LHCN-M2 (cell line): Measurements from ENCODE around the gene GLIS1. TPM values are rescaled to one million over a fixed set of nuclear protein-coding genes. Genes with fewer than 3 reads are reported as not detected.

Source experiments
- DNase-seq: peaks from one replicate; pipeline ENCODE4 v3.0.0-alpha.2; 2012; ENCODE audit warnings: low read depth
- total RNA-seq: library from RNA; depleted of rRNA; stranded (reverse); fragments of >200 nt; gene quantifications from 2 replicates; pipeline ENCODE4 v1.2.3, GENCODE V29; 2014

The GLIS1 gene
- total RNA-seq, 1 experiment from 2014 or later = 3.7 TPM

- no peak for DNase-seq
Observed at GRCh38 chr1:53535226-53535625, 203.7 kb downstream of the GLIS1 start.

GRCh38 chr1:53532912-53533311, 206.1 kb downstream of the GLIS1 start:
- DNase-seq = no peak

- no peak for DNase-seq
Observed at GRCh38 chr1:53532377-53532776, 206.6 kb downstream of the GLIS1 start.

- DNase-seq = no peak
Observed at GRCh38 chr1:53530550-53530949, 208.4 kb downstream of the GLIS1 start.

GRCh38 chr1:53529555-53529954, 209.4 kb downstream of the GLIS1 start:
- DNase-seq = no peak

- DNase-seq = no peak
Observed at GRCh38 chr1:53527368-53527767, 211.6 kb downstream of the GLIS1 start.

GRCh38 chr1:53526451-53527101, 212.4 kb downstream of the GLIS1 start:
- no peak for DNase-seq

GRCh38 chr1:53525595-53525994, 213.4 kb downstream of the GLIS1 start:
- DNase-seq = no peak

GRCh38 chr1:53524428-53525375, 214.3 kb downstream of the GLIS1 start:
- DNase-seq = no peak

- DNase-seq = no peak
Observed at GRCh38 chr1:53521924-53522552, 216.9 kb downstream of the GLIS1 start.

GRCh38 chr1:53520481-53520880, 218.5 kb downstream of the GLIS1 start:
- no peak for DNase-seq

- DNase-seq = no peak
Observed at GRCh38 chr1:53519421-53519820, 219.5 kb downstream of the GLIS1 start.

- no peak for DNase-seq
Observed at GRCh38 chr1:53518775-53519174, 220.2 kb downstream of the GLIS1 start.

GRCh38 chr1:53517821-53518352, 221.1 kb downstream of the GLIS1 start:
- DNase-seq = no peak

GRCh38 chr1:53517109-53517508, 221.9 kb downstream of the GLIS1 start:
- DNase-seq = no peak

GRCh38 chr1:53516181-53516580, 222.8 kb downstream of the GLIS1 start:
- no peak for DNase-seq

- no peak for DNase-seq
Observed at GRCh38 chr1:53514436-53514835, 224.5 kb downstream of the GLIS1 start.

GRCh38 chr1:53513846-53514245, 225.1 kb downstream of the GLIS1 start:
- DNase-seq = no peak

GRCh38 chr1:53512807-53513755, 225.9 kb downstream of the GLIS1 start:
- DNase-seq = no peak

- DNase-seq = no peak
Observed at GRCh38 chr1:53511933-53512806, 226.8 kb downstream of the GLIS1 start.
